ENCODE measurements around the gene STAT4.

Gene STAT4

DNA sequence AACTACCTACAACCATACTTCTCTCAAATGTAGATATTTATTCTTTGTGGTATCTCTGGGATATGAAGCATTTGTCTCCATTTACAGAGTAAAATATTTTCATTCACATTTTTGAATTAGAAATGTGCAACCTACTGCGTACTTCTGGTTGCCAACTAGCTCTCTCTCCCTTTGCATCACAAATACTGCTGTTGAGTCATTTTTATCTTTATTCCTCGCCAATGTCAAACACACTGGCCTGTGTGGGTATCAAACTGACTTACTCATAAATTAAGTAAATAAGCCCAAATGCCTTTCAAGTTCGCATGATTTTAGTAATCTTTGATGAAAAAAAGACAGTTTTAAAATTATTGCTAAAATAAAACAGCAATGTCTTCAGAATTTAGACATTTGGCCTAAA, 67.3 kb downstream of the STAT4 start:
- H3K36me3 ChIP-seq (ENCODE audit: control insufficient read depth, insufficient read depth, low read length) = no peaks in the 10 kb centered on the region
- no peaks in the 10 kb centered on the region for H3K27me3 ChIP-seq (replicated peaks; ENCODE audit: control insufficient read depth, insufficient read depth, low read length)
- H3K4me3 ChIP-seq (replicated peaks; ENCODE audit: low read depth, low read length) = no peak overlapping the region
- DNase-seq (ENCODE audit: extremely low read depth, insufficient read length) = no peak
- TF ChIP-seq, protein P1, sequence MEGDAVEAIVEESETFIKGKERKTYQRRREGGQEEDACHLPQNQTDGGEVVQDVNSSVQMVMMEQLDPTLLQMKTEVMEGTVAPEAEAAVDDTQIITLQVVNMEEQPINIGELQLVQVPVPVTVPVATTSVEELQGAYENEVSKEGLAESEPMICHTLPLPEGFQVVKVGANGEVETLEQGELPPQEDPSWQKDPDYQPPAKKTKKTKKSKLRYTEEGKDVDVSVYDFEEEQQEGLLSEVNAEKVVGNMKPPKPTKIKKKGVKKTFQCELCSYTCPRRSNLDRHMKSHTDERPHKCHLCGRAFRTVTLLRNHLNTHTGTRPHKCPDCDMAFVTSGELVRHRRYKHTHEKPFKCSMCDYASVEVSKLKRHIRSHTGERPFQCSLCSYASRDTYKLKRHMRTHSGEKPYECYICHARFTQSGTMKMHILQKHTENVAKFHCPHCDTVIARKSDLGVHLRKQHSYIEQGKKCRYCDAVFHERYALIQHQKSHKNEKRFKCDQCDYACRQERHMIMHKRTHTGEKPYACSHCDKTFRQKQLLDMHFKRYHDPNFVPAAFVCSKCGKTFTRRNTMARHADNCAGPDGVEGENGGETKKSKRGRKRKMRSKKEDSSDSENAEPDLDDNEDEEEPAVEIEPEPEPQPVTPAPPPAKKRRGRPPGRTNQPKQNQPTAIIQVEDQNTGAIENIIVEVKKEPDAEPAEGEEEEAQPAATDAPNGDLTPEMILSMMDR (IDR thresholded peaks at IDR 0.05; ENCODE audit: insufficient read depth, low read length, poor library complexity, severe bottlenecking) = no peak

DNA sequence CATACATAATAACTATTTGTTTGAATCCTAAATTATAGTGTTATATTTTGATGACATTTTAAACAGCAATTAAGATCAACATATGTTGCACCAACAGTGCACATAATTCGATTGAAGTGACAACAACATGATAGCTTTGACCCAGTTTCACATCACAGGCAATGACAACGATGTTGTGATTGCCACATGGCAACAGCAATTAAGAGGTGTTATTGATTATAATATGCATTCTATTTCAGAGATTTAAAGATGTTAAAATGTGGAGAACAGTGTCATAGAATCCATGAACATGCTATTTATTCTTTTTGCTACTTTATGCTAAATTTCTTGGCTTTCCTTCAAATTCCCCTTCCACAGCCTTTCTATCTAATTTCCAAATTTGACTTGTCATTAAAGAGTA, 68.5 kb downstream of the STAT4 start:
- no peaks in the 10 kb centered on the region for H3K36me3 ChIP-seq (ENCODE audit: control insufficient read depth, insufficient read depth, low read length)
- H3K4me3 ChIP-seq (replicated peaks; ENCODE audit: low read depth, low read length) = no peak overlapping the region
- no peaks in the 10 kb centered on the region for H3K27me3 ChIP-seq (replicated peaks; ENCODE audit: control insufficient read depth, insufficient read depth, low read length)
- TF ChIP-seq, protein P1 (IDR thresholded peaks at IDR 0.05; ENCODE audit: insufficient read depth, low read length, poor library complexity, severe bottlenecking) = no peak
- no peak for DNase-seq (ENCODE audit: extremely low read depth, insufficient read length)

DNA sequence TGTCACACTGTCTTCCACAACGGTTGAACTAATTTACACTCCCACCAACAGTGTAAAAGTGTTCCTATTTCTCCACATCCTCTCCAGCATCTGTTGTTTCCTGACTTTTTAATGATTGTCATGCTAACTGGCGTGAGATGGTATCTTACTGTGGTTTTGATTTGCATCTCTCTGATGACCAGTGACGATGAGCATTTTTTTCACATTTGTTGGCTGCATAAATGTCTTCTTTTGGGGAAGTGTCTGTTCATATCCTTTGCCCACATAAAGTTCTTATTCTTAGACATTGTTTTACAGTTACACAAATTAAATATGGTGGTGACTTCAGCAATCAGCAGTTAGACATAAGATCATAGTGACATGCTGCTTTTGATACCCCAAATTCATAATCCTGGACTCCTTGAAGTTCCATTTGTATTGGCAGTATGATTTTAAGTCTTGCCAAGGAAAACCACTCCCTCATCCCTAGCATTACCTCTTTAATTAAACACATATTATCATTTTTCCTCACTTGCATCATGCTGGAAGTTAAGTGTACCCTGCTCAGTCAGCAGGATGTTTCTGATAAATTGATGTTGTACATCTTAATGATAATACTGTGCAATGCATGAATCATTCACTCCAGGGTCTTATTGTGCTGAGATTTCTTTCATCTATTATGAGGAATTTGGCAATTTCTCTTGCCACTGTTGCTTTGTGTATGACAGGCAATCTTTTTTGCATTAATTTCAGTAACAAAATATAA, 69.2 kb downstream of the STAT4 start:
- Histone ChIP-seq H3K4me3 (replicated peaks; ENCODE audit: low read depth, low read length) (no peak overlapping the region), H3K27me3 (replicated peaks; ENCODE audit: control insufficient read depth, insufficient read depth, low read length) (no peaks in the 10 kb centered on the region), H3K36me3 (ENCODE audit: control insufficient read depth, insufficient read depth, low read length) (no peaks in the 10 kb centered on the region)
- TF ChIP-seq, protein P1 (IDR thresholded peaks at IDR 0.05; ENCODE audit: insufficient read depth, low read length, poor library complexity, severe bottlenecking) = no peak
- DNase-seq (ENCODE audit: extremely low read depth, insufficient read length) = no peak

DNA sequence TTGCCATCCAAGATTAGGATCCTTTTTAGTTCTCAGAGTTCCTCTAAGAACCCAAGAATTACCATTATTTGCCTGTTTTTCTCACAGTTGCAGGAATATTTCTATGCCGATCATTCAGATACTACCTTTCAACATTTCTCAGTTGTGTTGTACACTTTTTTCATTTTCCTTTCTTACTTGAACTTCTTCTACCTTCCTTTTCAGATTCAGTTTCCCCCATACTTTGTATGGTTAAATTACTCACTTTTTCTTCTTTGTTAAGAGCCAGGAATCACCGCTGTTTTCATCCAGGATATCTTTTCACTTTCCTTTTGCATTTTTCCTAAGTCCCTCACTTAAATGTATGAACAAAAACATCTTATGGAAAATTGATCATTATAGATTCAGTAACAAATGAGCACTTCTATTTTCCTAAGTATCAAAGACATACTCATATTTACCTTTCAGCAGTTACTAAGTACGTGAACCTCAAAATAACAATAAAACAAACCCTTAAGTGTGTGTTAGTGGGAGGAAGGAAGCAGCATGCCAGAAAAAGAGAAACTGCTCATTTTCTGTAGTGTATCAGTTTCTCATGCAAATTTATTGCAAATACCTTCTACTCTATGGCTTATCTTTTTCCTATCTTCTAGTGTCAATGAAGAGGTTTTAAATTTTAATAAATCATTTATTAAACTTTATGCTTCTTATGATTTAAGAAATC, 72.5 kb downstream of the STAT4 start:
- no peak overlapping the region for H3K4me3 ChIP-seq (replicated peaks; ENCODE audit: low read depth, low read length)
- TF ChIP-seq, protein P1 (IDR thresholded peaks at IDR 0.05; ENCODE audit: insufficient read depth, low read length, poor library complexity, severe bottlenecking) = no peak
- no peaks in the 10 kb centered on the region for H3K27me3 ChIP-seq (replicated peaks; ENCODE audit: control insufficient read depth, insufficient read depth, low read length)
- no peaks in the 10 kb centered on the region for H3K36me3 ChIP-seq (ENCODE audit: control insufficient read depth, insufficient read depth, low read length)
- no peak for DNase-seq (ENCODE audit: extremely low read depth, insufficient read length)

DNA sequence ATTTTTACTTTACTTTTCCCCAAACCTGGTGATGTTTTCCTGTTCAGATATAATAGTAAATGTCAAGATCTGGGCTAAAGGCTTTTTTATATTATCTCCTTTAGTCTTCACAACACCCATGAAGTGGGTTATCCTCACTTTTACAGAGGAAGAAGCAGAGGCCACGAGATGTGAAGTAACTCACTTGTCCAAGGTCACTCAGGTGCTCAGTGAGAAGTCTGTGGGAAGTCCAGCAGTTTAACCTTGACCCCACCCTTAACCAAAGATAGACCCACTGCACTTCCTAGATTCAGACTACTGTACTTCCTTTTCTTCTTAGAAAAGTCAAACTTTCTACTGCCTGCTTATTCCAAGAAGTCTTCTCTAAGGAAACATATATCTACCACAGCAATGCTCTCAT, 80.5 kb downstream of the STAT4 start:
- no peaks in the 10 kb centered on the region for H3K36me3 ChIP-seq (ENCODE audit: control insufficient read depth, insufficient read depth, low read length)
- TF ChIP-seq, protein P1 (IDR thresholded peaks at IDR 0.05; ENCODE audit: insufficient read depth, low read length, poor library complexity, severe bottlenecking) = no peak
- H3K27me3 ChIP-seq (replicated peaks; ENCODE audit: control insufficient read depth, insufficient read depth, low read length) = no peaks in the 10 kb centered on the region
- DNase-seq (ENCODE audit: extremely low read depth, insufficient read length) = no peak
- H3K4me3 ChIP-seq (replicated peaks; ENCODE audit: low read depth, low read length) = no peak overlapping the region

Data from GM06990 (cell line).